Measurements from ENCODE around the gene KCNJ15. TPM values are rescaled to one million over a fixed set of nuclear protein-coding genes. Genes with fewer than 3 reads are reported as not detected.

The KCNJ15 gene
- total RNA-seq, 4 donors from 2014 or later, result 8.1 to 17.8 (median 15.8) TPM

DNA sequence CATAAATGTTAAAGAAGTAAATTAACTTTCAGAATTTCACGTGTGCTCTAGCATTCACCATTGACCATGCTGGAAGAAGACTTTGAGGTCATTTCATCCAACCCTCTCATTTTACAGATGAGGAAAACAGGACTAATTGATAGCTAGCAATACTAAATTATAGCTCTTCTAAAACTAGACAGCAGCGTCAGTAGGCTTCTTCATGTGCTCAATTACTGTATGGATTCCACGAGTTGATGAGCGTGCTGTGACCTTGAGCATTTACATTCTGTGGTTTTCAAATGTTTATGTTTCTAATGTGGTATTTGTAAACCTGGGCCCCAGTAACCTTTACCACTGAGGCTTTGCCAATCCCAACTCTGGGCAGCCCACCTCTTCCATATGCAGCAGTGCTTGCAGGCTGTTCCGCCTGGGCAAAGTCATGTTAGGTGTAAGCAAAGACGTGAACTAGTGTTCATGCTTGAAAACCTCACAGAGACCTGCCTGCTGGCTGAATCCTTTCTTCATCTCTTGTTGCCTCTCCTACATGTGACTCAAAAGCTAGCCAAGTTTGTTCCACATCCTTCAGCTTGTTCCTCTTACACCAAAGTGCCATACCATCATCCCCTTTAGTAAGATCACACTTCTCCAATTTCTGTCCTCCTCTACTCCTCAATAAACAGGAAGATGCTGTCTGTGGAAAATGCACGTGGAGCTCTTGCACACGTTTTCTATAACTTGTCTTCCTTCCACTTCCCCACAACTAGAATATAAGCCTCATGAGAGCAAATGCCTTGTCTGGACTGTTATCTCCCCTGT is 17.2 kb downstream of the KCNJ15 start:
- Histone ChIP-seq H3K27ac (peak overlapping the region in 1 of 4 donors; percentile 7), H3K4me3 (no peak overlapping the region), H3K36me3 (no peaks in the 10 kb centered on the region), H3K27me3 (no peaks in the 10 kb centered on the region), H3K4me1 (peaks cover 25 to 69% (median 42%) of the 10 kb centered on the region in 3 donors), H3K9me3 (no peaks in the 10 kb centered on the region)
- intact Hi-C loops (cut with DNase I), result no loop called here
- WGBS, 2 donors, result 78 to 79% methylated on average over 8 of the region's 8 CpGs
- DNase-seq, result no peak
- TF ChIP-seq, protein P1, sequence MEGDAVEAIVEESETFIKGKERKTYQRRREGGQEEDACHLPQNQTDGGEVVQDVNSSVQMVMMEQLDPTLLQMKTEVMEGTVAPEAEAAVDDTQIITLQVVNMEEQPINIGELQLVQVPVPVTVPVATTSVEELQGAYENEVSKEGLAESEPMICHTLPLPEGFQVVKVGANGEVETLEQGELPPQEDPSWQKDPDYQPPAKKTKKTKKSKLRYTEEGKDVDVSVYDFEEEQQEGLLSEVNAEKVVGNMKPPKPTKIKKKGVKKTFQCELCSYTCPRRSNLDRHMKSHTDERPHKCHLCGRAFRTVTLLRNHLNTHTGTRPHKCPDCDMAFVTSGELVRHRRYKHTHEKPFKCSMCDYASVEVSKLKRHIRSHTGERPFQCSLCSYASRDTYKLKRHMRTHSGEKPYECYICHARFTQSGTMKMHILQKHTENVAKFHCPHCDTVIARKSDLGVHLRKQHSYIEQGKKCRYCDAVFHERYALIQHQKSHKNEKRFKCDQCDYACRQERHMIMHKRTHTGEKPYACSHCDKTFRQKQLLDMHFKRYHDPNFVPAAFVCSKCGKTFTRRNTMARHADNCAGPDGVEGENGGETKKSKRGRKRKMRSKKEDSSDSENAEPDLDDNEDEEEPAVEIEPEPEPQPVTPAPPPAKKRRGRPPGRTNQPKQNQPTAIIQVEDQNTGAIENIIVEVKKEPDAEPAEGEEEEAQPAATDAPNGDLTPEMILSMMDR (IDR thresholded peaks at IDR 0.05), result no peak
- TF ChIP-seq POLR2A (IDR thresholded peaks at IDR 0.05), result no peak

- H3K27ac ChIP-seq, result peak overlapping the region; percentile 25 to 81 (median 74)
- H3K4me3 ChIP-seq, result no peak overlapping the region
- no peaks in the 10 kb centered on the region for H3K36me3 ChIP-seq
- H3K27me3 ChIP-seq, result no peaks in the 10 kb centered on the region
- no peaks in the 10 kb centered on the region for H3K9me3 ChIP-seq
- intact Hi-C loops (cut with DNase I), result no loop called here
- TF ChIP-seq POLR2A (IDR thresholded peaks at IDR 0.05), result no peak
- TF ChIP-seq, protein P1 (IDR thresholded peaks at IDR 0.05), result no peak
- peaks cover 12 to 60% (median 24%) of the 10 kb centered on the region in 3 donors for H3K4me1 ChIP-seq
- no peak for DNase-seq
- WGBS, 2 donors, result 19 to 24% methylated on average over 9 of the region's 9 CpGs
Measured at GRCh38 chr21:38277501-38278131, 20.8 kb downstream of the KCNJ15 start.

- no peak for TF ChIP-seq POLR2A (IDR thresholded peaks at IDR 0.05)
- TF ChIP-seq, protein P1 (IDR thresholded peaks at IDR 0.05), result no peak
- intact Hi-C loops (cut with DNase I), result no loop called here
- Histone ChIP-seq H3K4me1 (peaks cover 12 to 64% (median 24%) of the 10 kb centered on the region in 3 donors), H3K4me3 (no peak overlapping the region), H3K27me3 (no peaks in the 10 kb centered on the region), H3K9me3 (no peaks in the 10 kb centered on the region), H3K36me3 (peaks cover 0 to 7% (median 0%) of the 10 kb centered on the region in 3 donors), H3K27ac (peak overlapping the region in 1 of 4 donors; percentile 39)
- no peak for DNase-seq
- WGBS, 2 donors, result 45 to 53% methylated on average over 5 of the region's 5 CpGs
Measured at GRCh38 chr21:38280454-38280853, 23.7 kb downstream of the KCNJ15 start.

- intact Hi-C loops (cut with DNase I), result no loop called here
- TF ChIP-seq, protein P1 (IDR thresholded peaks at IDR 0.05), result no peak
- TF ChIP-seq POLR2A (IDR thresholded peaks at IDR 0.05), result no peak
Measured at GRCh38 chr21:38280867-38281266, 24.1 kb downstream of the KCNJ15 start.

GRCh38 chr21:38282921-38283320 is 26.1 kb downstream of the KCNJ15 start:
- Histone ChIP-seq H3K9me3 (no peaks in the 10 kb centered on the region), H3K36me3 (peaks cover 0 to 7% (median 0%) of the 10 kb centered on the region in 3 donors), H3K4me3 (no peak overlapping the region), H3K4me1 (peaks cover 11 to 61% (median 18%) of the 10 kb centered on the region in 3 donors), H3K27ac (peak overlapping the region in 2 of 4 donors; percentile 3 to 59), H3K27me3 (no peaks in the 10 kb centered on the region)
- 95 to 97% methylated on average over 3 of the region's 3 CpGs for WGBS, 2 donors
- intact Hi-C loops (cut with DNase I), result no loop called here
- TF ChIP-seq POLR2A (IDR thresholded peaks at IDR 0.05), result no peak
- TF ChIP-seq, protein P1 (IDR thresholded peaks at IDR 0.05), result no peak
- no peak for DNase-seq

More at GRCh38 chr21:38280867-38281266, 24.1 kb downstream of the KCNJ15 start:
- peak overlapping the region in 1 of 4 donors; percentile 39 for H3K27ac ChIP-seq
- no peak for DNase-seq
- peaks cover 12 to 64% (median 24%) of the 10 kb centered on the region in 3 donors for H3K4me1 ChIP-seq
- H3K9me3 ChIP-seq, result no peaks in the 10 kb centered on the region
- no peaks in the 10 kb centered on the region for H3K27me3 ChIP-seq
- H3K4me3 ChIP-seq, result no peak overlapping the region
- peaks cover 0 to 7% (median 0%) of the 10 kb centered on the region in 3 donors for H3K36me3 ChIP-seq
- WGBS, 2 donors, result 49 to 61% methylated on average over 6 of the region's 6 CpGs

Measured in esophagus squamous epithelium (tissue), 5 donors.